ENCODE measurements around the gene RABGAP1L.
"Not testable (repeated sequence)": the region's sequence is repeated elsewhere in the genome, so short reads cannot be mapped to it uniquely, and the experiment has no call there.

RABGAP1L gene

DNA sequence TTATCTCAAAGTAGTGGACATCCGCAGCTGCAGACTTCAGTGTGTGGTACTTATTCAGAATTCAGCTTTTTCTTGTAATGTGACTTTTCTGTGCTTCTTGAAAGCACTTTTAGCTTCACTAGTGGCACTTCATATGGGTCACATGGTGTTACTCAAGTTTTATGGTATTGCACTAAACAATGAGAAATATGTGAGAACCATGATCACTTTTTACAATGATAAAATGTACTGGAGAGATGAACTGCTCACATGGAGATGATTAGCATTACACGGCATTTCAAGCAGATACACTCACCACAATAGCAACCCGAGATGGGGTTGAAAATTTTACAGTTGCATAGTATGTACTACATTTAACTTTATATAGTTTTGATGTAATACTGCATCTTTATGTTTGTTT, 248.3 kb downstream of the RABGAP1L start:
- TF ChIP-seq CTCF (IDR thresholded peaks at IDR 0.05; ENCODE audit: low read depth, low read length) = no peak
- Histone ChIP-seq H3K4me3 (ENCODE audit: low read depth, low read length) (no peak overlapping the region), H3K36me3 (no peaks in the 10 kb centered on the region), H3K4me1 (peaks cover 5% of the 10 kb centered on the region; the same call in 1 of the 2 replicates), H3K27me3 (no peaks in the 10 kb centered on the region), H3K9me3 (no peaks in the 10 kb centered on the region)
- no peak for DNase-seq

DNA sequence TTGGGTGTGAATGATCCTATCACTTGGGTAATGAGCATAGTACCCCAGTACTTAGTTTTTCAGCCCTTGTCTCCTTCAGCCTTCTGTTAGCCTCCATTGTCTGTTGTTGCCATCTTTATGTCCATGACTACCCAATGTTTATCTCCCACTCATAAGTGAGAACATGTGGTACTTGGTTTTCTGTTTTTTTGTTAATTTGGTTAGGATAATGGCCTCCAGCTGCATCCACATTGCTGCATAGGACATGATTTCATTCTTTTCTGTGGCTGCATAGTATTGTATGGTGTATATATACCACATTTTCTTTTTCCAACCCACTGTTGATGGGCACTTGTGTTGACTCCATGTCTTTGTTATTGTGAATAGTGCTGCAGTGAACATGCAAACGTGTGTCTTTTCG, 248.8 kb downstream of the RABGAP1L start:
- Histone ChIP-seq H3K36me3 (no peaks in the 10 kb centered on the region), H3K27me3 (no peaks in the 10 kb centered on the region), H3K4me1 (peaks cover 5% of the 10 kb centered on the region; the same call in 1 of the 2 replicates), H3K9me3 (no peaks in the 10 kb centered on the region), H3K4me3 (ENCODE audit: low read depth, low read length) (no peak overlapping the region)
- no peak for DNase-seq
- TF ChIP-seq CTCF (IDR thresholded peaks at IDR 0.05; ENCODE audit: low read depth, low read length) = no peak

DNA sequence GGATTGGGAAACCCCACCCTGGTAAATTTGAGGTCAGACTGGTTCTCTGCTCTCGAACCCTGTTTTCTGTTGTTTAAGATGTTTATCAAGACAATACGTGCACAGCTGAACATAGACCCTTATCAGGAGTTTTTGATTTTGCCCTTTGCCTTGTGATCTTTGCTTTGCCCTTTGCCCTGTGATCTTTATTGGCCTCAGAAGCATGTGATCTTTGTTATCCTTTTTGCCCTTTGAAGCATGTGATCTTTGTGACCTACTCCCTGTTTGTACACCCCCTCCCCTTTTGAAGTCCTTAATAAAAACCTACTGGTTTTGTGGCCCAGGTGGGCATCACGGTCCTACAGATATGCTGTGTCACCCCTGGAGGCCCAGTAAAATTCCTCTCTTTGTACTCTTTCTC, 250.5 kb downstream of the RABGAP1L start:
- H3K9me3 ChIP-seq; H3K4me3 ChIP-seq (ENCODE audit: low read depth, low read length); DNase-seq; H3K4me1 ChIP-seq; H3K27me3 ChIP-seq; H3K36me3 ChIP-seq: not testable (repeated sequence)

DNA sequence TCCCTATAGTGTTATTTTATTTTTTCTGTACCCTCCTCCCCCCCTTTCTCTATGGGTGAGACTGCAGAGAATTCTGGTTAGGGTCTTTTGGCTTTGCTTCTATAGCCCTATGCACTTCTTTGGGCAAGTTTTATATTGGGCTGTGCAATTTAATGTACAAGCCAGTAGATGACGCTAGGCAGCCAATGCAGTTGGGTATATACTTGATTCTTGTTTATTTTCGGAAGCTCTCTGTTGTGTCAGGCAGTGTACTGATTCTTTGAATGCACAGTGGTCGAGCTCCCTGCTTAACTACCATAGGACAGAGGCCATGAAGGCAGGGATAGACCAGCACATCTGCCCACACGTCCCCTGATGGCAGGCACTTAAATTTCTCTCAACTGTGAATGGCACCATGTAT, 254.3 kb downstream of the RABGAP1L start:
- Histone ChIP-seq H3K4me1 (no peaks in the 10 kb centered on the region), H3K4me3 (ENCODE audit: low read depth, low read length) (no peak overlapping the region), H3K36me3 (no peaks in the 10 kb centered on the region), H3K27me3 (no peaks in the 10 kb centered on the region), H3K9me3 (no peaks in the 10 kb centered on the region)
- DNase-seq = peak; percentile 20
- TF ChIP-seq CTCF (IDR thresholded peaks at IDR 0.05; ENCODE audit: low read depth, low read length) = peak; percentile 63

GRCh38 chr1:174414203-174414602, 254.9 kb downstream of the RABGAP1L start:
- no peak for DNase-seq
- Histone ChIP-seq H3K9me3 (no peaks in the 10 kb centered on the region), H3K4me3 (ENCODE audit: low read depth, low read length) (no peak overlapping the region), H3K27me3 (no peaks in the 10 kb centered on the region), H3K36me3 (no peaks in the 10 kb centered on the region), H3K4me1 (no peaks in the 10 kb centered on the region)
- no peak for TF ChIP-seq CTCF (IDR thresholded peaks at IDR 0.05; ENCODE audit: low read depth, low read length)

- no peaks in the 10 kb centered on the region for H3K4me1 ChIP-seq
- TF ChIP-seq CTCF (IDR thresholded peaks at IDR 0.05; ENCODE audit: low read depth, low read length) = no peak
- no peaks in the 10 kb centered on the region for H3K9me3 ChIP-seq
- H3K27me3 ChIP-seq = no peaks in the 10 kb centered on the region
- no peak for DNase-seq
- H3K4me3 ChIP-seq (ENCODE audit: low read depth, low read length) = no peak overlapping the region
- no peaks in the 10 kb centered on the region for H3K36me3 ChIP-seq
Measured at GRCh38 chr1:174415506-174415905, 256.2 kb downstream of the RABGAP1L start.

GRCh38 chr1:174417921-174418320, 258.6 kb downstream of the RABGAP1L start:
- Histone ChIP-seq H3K4me3 (ENCODE audit: low read depth, low read length) (no peak overlapping the region), H3K27me3 (no peaks in the 10 kb centered on the region), H3K4me1 (no peaks in the 10 kb centered on the region), H3K9me3 (no peaks in the 10 kb centered on the region), H3K36me3 (no peaks in the 10 kb centered on the region)
- no peak for TF ChIP-seq CTCF (IDR thresholded peaks at IDR 0.05; ENCODE audit: low read depth, low read length)
- no peak for DNase-seq

Data from BE2C (cell line).